Ovary (tissue), 3 donors: ENCODE measurements around the gene DAGLB.

Source experiments
- POLR2A ChIP-seq: fragments of 450-650 bp; IDR thresholded peaks from one replicate; pipeline ENCODE4 v1.6.1; 2017; ENCODE audit warnings: antibody characterized with exemption, mild to moderate bottlenecking, moderate library complexity
- TF ChIP-seq, protein P1 (sequence below), 3 donors: fragments of 450-650 bp in 2 of 3; fragments of 200-600 bp in 1 of 3; IDR thresholded peaks; one replicate each; pipeline versions ENCODE4 v1.5.1 to v1.8.0; 2016 to 2022; ENCODE audit warnings: antibody characterized with exemption in 3 of 3, mild to moderate bottlenecking in 1 of 3
- donor health status: DM: no; HTN: no; CAD: no.

- TF ChIP-seq POLR2A = no peak
- TF ChIP-seq, protein P1, sequence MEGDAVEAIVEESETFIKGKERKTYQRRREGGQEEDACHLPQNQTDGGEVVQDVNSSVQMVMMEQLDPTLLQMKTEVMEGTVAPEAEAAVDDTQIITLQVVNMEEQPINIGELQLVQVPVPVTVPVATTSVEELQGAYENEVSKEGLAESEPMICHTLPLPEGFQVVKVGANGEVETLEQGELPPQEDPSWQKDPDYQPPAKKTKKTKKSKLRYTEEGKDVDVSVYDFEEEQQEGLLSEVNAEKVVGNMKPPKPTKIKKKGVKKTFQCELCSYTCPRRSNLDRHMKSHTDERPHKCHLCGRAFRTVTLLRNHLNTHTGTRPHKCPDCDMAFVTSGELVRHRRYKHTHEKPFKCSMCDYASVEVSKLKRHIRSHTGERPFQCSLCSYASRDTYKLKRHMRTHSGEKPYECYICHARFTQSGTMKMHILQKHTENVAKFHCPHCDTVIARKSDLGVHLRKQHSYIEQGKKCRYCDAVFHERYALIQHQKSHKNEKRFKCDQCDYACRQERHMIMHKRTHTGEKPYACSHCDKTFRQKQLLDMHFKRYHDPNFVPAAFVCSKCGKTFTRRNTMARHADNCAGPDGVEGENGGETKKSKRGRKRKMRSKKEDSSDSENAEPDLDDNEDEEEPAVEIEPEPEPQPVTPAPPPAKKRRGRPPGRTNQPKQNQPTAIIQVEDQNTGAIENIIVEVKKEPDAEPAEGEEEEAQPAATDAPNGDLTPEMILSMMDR (IDR thresholded peaks at IDR 0.05) = no peak
These were observed 72.2 kb downstream of the DAGLB start for GRCh38 chr7:6375348-6376101.
